ENCODE data around the gene PSME3IP1. TPM values are rescaled to one million over a fixed set of nuclear protein-coding genes. Genes with fewer than 3 reads are reported as not detected.

The PSME3IP1 gene
- total RNA-seq, 2 donors from 2014 or later = 26.7 to 32.9 TPM

DNA sequence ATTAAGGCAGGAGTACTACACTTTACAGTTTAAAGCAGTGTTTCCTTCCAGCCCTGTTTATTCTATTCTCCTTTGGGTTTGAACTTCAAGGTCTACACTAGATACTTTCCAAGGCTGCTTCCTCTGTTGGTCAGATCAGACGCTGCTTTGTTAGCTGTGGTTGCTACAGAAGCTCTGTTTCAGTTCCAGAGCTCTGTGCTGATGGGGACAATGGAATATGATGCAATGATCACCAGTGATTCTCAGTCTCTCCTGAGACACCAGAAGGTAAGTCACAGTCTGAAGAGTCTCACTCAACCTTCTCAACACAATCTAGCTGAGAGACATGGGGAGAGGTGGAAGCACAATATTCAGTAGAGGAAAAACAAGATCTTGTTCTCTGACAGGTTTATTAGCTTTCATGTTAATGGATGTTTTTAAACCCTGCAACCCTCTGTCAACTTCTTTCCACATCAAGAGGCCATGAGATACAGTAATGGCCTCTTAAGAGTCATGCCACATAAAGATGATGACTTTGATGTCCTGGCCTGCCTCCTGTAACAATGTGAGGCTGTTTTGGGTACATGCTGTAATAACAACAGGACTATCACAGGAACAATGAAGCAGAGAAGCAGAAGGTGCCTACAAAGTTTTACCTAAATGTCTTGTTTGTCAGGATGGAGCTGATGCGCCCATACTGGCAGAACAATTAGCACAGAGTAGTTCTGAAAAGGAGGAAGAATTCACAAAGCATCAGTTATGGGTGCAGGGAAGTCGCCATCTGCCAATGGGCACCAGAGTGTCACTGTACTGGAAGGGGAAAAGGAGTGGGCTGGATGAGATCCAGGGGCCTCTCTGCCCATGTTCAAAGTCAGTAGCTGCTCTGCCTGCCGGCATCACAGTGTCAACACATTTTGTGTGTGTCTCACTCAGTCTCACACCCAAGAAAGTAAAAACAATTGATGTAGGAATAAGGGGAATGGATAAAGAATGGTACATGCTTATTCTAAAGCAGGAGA is 33.4 kb downstream of the PSME3IP1 start:
- ATAC-seq (no peak), DNase-seq (no peak)
- TF ChIP-seq, protein P1, sequence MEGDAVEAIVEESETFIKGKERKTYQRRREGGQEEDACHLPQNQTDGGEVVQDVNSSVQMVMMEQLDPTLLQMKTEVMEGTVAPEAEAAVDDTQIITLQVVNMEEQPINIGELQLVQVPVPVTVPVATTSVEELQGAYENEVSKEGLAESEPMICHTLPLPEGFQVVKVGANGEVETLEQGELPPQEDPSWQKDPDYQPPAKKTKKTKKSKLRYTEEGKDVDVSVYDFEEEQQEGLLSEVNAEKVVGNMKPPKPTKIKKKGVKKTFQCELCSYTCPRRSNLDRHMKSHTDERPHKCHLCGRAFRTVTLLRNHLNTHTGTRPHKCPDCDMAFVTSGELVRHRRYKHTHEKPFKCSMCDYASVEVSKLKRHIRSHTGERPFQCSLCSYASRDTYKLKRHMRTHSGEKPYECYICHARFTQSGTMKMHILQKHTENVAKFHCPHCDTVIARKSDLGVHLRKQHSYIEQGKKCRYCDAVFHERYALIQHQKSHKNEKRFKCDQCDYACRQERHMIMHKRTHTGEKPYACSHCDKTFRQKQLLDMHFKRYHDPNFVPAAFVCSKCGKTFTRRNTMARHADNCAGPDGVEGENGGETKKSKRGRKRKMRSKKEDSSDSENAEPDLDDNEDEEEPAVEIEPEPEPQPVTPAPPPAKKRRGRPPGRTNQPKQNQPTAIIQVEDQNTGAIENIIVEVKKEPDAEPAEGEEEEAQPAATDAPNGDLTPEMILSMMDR (IDR thresholded peaks at IDR 0.05) = no peak
- no peak for TF ChIP-seq POLR2A (IDR thresholded peaks at IDR 0.05)
- no peaks in the 10 kb centered on the region for H3K9me3 ChIP-seq
- no peak overlapping the region for H3K4me3 ChIP-seq
- no peaks in the 10 kb centered on the region for H3K27me3 ChIP-seq
- intact Hi-C loops (cut with DNase I) = no loop called here
- H3K36me3 ChIP-seq (replicated peaks in 1 of 2; ENCODE audit: insufficient read depth in 1 of 2, low read depth in 2 of 2) = peaks cover 0 to 22% of the 10 kb centered on the region in 2 donors
- no peak overlapping the region for H3K27ac ChIP-seq
- WGBS, 2 donors = 86 to 91% methylated on average over 4 of the region's 4 CpGs
- peaks cover 19% of the 10 kb centered on the region for H3K4me1 ChIP-seq

DNA sequence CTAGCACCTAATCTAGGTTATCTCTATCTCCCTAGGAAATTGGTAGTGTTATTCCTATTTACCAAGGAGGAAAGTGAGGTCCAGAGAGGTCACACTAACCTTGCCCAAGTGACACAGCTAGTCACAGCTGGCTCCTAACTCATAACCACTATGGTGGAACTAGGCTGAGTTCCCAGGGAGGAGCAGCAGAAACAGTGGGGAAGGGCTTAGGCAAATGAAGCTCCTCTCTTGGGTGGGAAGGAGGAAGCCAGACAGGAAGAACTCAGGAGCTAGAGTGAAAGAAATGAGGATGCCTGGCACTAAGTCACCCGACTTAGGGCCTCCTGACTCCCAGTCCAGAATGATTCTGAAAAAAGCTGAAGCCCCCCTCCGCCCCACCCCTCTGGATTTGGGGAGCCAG is 34.5 kb downstream of the PSME3IP1 start:
- TF ChIP-seq, protein P1 (IDR thresholded peaks at IDR 0.05) = no peak
- TF ChIP-seq POLR2A (IDR thresholded peaks at IDR 0.05) = no peak
- Histone ChIP-seq H3K27me3 (no peaks in the 10 kb centered on the region), H3K4me3 (no peak overlapping the region), H3K4me1 (peaks cover 26% of the 10 kb centered on the region), H3K36me3 (replicated peaks in 1 of 2; ENCODE audit: insufficient read depth in 1 of 2, low read depth in 2 of 2) (peaks cover 0 to 20% of the 10 kb centered on the region in 2 donors), H3K9me3 (no peaks in the 10 kb centered on the region), H3K27ac (peak overlapping the region in 3 of 4 donors; percentile 35 to 73 (median 64))
- no peak for ATAC-seq
- intact Hi-C loops (cut with DNase I) = no loop called here
- WGBS, 2 donors = 86 to 88% methylated on average over 2 of the region's 2 CpGs
- no peak for DNase-seq

DNA sequence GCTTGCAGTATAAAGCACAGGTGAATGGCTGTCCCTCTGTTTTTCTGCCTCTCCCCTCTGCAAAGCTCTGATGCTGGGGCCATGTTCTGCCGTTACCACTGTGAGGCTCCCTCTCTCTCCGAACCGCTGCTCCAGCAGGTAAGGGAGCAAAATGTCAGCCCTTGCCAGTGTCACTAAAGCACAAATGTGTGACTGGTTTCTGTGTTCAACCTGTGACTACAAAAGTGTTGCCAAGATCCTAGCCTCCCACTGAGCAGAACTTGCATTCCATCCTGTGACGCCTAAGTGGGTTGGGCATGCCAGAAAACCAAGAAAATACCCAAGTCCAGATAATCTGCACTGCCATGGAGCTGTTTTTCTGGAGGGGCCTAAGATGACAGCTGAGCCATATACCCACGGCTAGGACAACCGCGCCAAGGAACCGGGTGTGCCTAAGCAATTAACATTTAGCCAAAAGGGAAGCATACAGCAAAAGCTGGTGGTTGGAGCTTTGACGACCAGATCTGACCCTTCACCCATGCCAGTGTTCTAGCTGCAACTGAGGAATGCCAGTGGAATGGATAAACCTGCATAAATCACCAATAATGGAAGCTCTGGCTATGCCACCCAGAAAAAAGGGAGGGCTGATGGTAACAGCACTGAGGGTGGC is 35.0 kb downstream of the PSME3IP1 start:
- ATAC-seq (peak; percentile 81), DNase-seq (peak; percentile 26 to 48 (median 27))
- Histone ChIP-seq H3K27ac (peak overlapping the region in 3 of 4 donors; percentile 35 to 73 (median 64)), H3K4me3 (no peak overlapping the region), H3K27me3 (no peaks in the 10 kb centered on the region), H3K9me3 (no peaks in the 10 kb centered on the region), H3K4me1 (peaks cover 26% of the 10 kb centered on the region), H3K36me3 (replicated peaks in 1 of 2; ENCODE audit: insufficient read depth in 1 of 2, low read depth in 2 of 2) (peaks cover 0 to 20% of the 10 kb centered on the region in 2 donors)
- 82 to 84% methylated on average over 9 of the region's 9 CpGs for WGBS, 2 donors
- TF ChIP-seq, protein P1 (IDR thresholded peaks at IDR 0.05) = no peak
- peak in 1 of 3 donors; percentile 35 for TF ChIP-seq POLR2A (IDR thresholded peaks at IDR 0.05)
- intact Hi-C loops (cut with DNase I) = no loop called here

DNA sequence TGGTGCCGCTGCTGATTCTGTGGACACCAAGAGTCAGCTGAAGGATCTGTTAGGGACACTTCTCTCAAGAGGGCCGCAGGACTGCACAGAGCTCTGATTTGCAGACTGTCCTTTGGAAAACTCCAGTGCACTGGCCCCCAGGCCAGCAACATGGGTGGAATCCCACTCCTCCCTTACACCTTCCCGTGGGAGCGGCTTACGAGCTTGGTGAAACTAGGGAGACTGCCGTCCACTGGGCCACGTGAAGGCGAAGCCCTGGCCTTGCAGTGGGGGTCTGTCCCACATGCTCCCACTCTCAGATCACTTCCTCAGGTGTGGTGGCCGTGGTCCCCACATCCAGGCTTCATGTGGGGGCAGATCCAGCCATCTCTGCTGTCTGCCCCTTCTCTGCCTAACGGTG is 36.4 kb downstream of the PSME3IP1 start:
- no peak overlapping the region for H3K4me3 ChIP-seq
- intact Hi-C loops (cut with DNase I) = no loop called here
- DNase-seq (no peak), ATAC-seq (no peak)
- peak overlapping the region in 1 of 4 donors; percentile 73 for H3K27ac ChIP-seq
- H3K36me3 ChIP-seq (replicated peaks in 1 of 2; ENCODE audit: insufficient read depth in 1 of 2, low read depth in 2 of 2) = peaks cover 0 to 18% of the 10 kb centered on the region in 2 donors
- TF ChIP-seq, protein P1 (IDR thresholded peaks at IDR 0.05) = no peak
- no peak for TF ChIP-seq POLR2A (IDR thresholded peaks at IDR 0.05)
- 92 to 98% methylated on average over 10 of the region's 10 CpGs for WGBS, 2 donors
- no peaks in the 10 kb centered on the region for H3K9me3 ChIP-seq
- H3K27me3 ChIP-seq = no peaks in the 10 kb centered on the region
- peaks cover 26% of the 10 kb centered on the region for H3K4me1 ChIP-seq

Measured in body of pancreas (tissue), 4 donors.